Stimulated activated CD4-positive, alpha-beta T cell treated with anti-CD3 and anti-CD28 coated beads, Interleukin-12 subunit alpha, Interleukin-12 subunit beta, amount 100 ng/mL, for 24 hours (primary cell): Measurements from ENCODE around the gene RLF.

Source experiments
- DNase-seq, 2 experiments: peaks; one replicate each; pipeline ENCODE4 v3.0.0-alpha.2; 2020; ENCODE audit warnings: low read depth in 2 of 2

RLF gene

GRCh38 chr1:40240390-40240789 is 79.2 kb downstream of the RLF start:
- no peak for DNase-seq

GRCh38 chr1:40241362-40241761 is 80.2 kb downstream of the RLF start:
- no peak for DNase-seq

GRCh38 chr1:40243351-40243750 is 82.2 kb downstream of the RLF start:
- no peak for DNase-seq

- no peak for DNase-seq
Measured at GRCh38 chr1:40244138-40244744, 83.1 kb downstream of the RLF start.

GRCh38 chr1:40245686-40246085 is 84.5 kb downstream of the RLF start:
- DNase-seq: no peak

- no peak for DNase-seq
Measured at GRCh38 chr1:40247655-40248054, 86.5 kb downstream of the RLF start, which contains the start of gene TMCO2. TSS of gene TMCO2 (plus strand) at chr1:40247937. CDS start at chr1:40247994, 57 bp downstream.

GRCh38 chr1:40248412-40248811 is 87.2 kb downstream of the RLF start:
- no peak for DNase-seq

- DNase-seq: no peak
Measured at GRCh38 chr1:40251456-40251855, 90.3 kb downstream of the RLF start.

GRCh38 chr1:40252601-40253000 is 91.4 kb downstream of the RLF start:
- no peak for DNase-seq

- no peak for DNase-seq
Measured at GRCh38 chr1:40255231-40255630, 94.0 kb downstream of the RLF start.

GRCh38 chr1:40256401-40257084 is 95.4 kb downstream of the RLF start:
- DNase-seq: no peak

- peak in 1 of 2 experiments; percentile 24 for DNase-seq
Measured at GRCh38 chr1:40257313-40257687, 96.1 kb downstream of the RLF start.

- peak; percentile 94 to 95 for DNase-seq
Measured at GRCh38 chr1:40257688-40258444, 96.7 kb downstream of the RLF start, which contains the start of gene ZMPSTE24. TSS of gene ZMPSTE24 (plus strand) at chr1:40258236. CDS start at chr1:40258272, 36 bp downstream.

- DNase-seq: no peak
Measured at GRCh38 chr1:40258445-40258769, 97.2 kb downstream of the RLF start.

GRCh38 chr1:40264354-40264781 is 103.2 kb downstream of the RLF start:
- DNase-seq: no peak

- no peak for DNase-seq
Measured at GRCh38 chr1:40265298-40265697, 104.1 kb downstream of the RLF start.

GRCh38 chr1:40265919-40266318 is 104.7 kb downstream of the RLF start:
- DNase-seq: no peak

- DNase-seq: no peak
Measured at GRCh38 chr1:40266786-40267535, 105.8 kb downstream of the RLF start.

- DNase-seq: no peak
Measured at GRCh38 chr1:40267767-40268187, 106.6 kb downstream of the RLF start.

GRCh38 chr1:40268211-40268610 is 107.0 kb downstream of the RLF start:
- DNase-seq: no peak

- no peak for DNase-seq
Measured at GRCh38 chr1:40270152-40270834, 109.1 kb downstream of the RLF start.
